Common myeloid progenitor, CD34-positive (primary cell): Measurements from ENCODE around the gene UBE2O. TPM values are rescaled to one million over a fixed set of nuclear protein-coding genes. Genes with fewer than 3 reads are reported as not detected.

ENCODE experiments used
- CTCF ChIA-PET: fragments of 350-600 bp; sonication (Branson Sonifier 250); formaldehyde crosslinking; loops from one replicate; lab custom pipeline; 2021; ENCODE audit warnings: antibody characterized with exemption; lab: Charles Lee
- POLR2A ChIA-PET: fragments of 350-600 bp; sonication (Branson Sonifier 250); formaldehyde crosslinking; loops from one replicate; lab custom pipeline; 2021; ENCODE audit warnings: antibody characterized with exemption; lab: Charles Lee
- DNase-seq, 3 donors: peaks; one replicate each; pipeline versions ENCODE4 v3.0.0 to v3.0.0-alpha.2; 2013
- H3K27ac ChIP-seq, 2 experiments: 1 replicate in 1 of 2; 2 replicates in 1 of 2; pipeline ENCODE4 v1.7.0; 2013; ENCODE audit warnings: inconsistent platforms in 2 of 2, low read length in 2 of 2, mild to moderate bottlenecking in 2 of 2, low read depth in 1 of 2, moderate library complexity in 1 of 2; ENCODE audit not compliant: severe bottlenecking in 2 of 2, insufficient read depth in 1 of 2, poor library complexity in 1 of 2
- H3K27me3 ChIP-seq, 5 experiments: replicated peaks in 2 of 5; 1 replicate in 3 of 5; 2 replicates in 2 of 5; pipeline versions ENCODE4 v1.6.1 to v1.7.0; 2013; ENCODE audit warnings: low read length in 4 of 5, mild to moderate bottlenecking in 2 of 5, moderate library complexity in 2 of 5, inconsistent platforms in 1 of 5; ENCODE audit not compliant: insufficient read depth in 5 of 5, control insufficient read depth in 4 of 5
- H3K36me3 ChIP-seq, 4 experiments: 1 replicate in 2 of 4; 2 replicates in 2 of 4; pipeline versions ENCODE4 v1.6.1 to v1.7.0; 2013; ENCODE audit warnings: low read length in 3 of 4, control low read depth in 1 of 4, mild to moderate bottlenecking in 1 of 4; ENCODE audit not compliant: control insufficient read depth in 4 of 4, insufficient read depth in 4 of 4
- H3K4me1 ChIP-seq, 4 experiments: 1 replicate in 3 of 4; 2 replicates in 1 of 4; pipeline versions ENCODE4 v1.6.1 to v1.7.1; 2013; ENCODE audit warnings: low read length in 3 of 4, mild to moderate bottlenecking in 3 of 4, control low read depth in 1 of 4, inconsistent platforms in 1 of 4, moderate library complexity in 1 of 4; ENCODE audit not compliant: control insufficient read depth in 4 of 4, insufficient read depth in 4 of 4; ENCODE audit errors: control extremely low read depth in 1 of 4
- H3K4me3 ChIP-seq, 7 experiments: 1 replicate in 4 of 7; 2 replicates in 3 of 7; pipeline versions ENCODE4 v1.5.1 to v1.7.0; 2013; ENCODE audit warnings: mild to moderate bottlenecking in 7 of 7, low read length in 6 of 7, moderate library complexity in 6 of 7, inconsistent platforms in 2 of 7, low read depth in 2 of 7, control low read depth in 1 of 7; ENCODE audit not compliant: insufficient read depth in 4 of 7, control insufficient read depth in 1 of 7; ENCODE audit errors: extremely low read depth in 1 of 7
- H3K9me3 ChIP-seq, 5 experiments: 1 replicate in 4 of 5; 2 replicates in 1 of 5; pipeline versions ENCODE4 v1.6.1 to v1.7.1; 2013; ENCODE audit warnings: low read length in 4 of 5, mild to moderate bottlenecking in 2 of 5, inconsistent platforms in 1 of 5, low read depth in 1 of 5, moderate library complexity in 1 of 5; ENCODE audit not compliant: control insufficient read depth in 4 of 5, insufficient read depth in 2 of 5; ENCODE audit errors: control extremely low read depth in 1 of 5
- WGBS: methylation state at CpG from one replicate; pipeline ENCODE4 v1.1.5; 2013; ENCODE audit not compliant: insufficient coverage; 5-methylcytosine and 5-hydroxymethylcytosine counted together
- polyA plus RNA-seq: library from polyadenylated mRNA; unstranded; fragments of 120-200 nt; gene quantifications from one replicate; pipeline ENCODE4 v1.2.1, GENCODE V29; 2013

The UBE2O gene
- 15.7 TPM for polyA plus RNA-seq

DNA sequence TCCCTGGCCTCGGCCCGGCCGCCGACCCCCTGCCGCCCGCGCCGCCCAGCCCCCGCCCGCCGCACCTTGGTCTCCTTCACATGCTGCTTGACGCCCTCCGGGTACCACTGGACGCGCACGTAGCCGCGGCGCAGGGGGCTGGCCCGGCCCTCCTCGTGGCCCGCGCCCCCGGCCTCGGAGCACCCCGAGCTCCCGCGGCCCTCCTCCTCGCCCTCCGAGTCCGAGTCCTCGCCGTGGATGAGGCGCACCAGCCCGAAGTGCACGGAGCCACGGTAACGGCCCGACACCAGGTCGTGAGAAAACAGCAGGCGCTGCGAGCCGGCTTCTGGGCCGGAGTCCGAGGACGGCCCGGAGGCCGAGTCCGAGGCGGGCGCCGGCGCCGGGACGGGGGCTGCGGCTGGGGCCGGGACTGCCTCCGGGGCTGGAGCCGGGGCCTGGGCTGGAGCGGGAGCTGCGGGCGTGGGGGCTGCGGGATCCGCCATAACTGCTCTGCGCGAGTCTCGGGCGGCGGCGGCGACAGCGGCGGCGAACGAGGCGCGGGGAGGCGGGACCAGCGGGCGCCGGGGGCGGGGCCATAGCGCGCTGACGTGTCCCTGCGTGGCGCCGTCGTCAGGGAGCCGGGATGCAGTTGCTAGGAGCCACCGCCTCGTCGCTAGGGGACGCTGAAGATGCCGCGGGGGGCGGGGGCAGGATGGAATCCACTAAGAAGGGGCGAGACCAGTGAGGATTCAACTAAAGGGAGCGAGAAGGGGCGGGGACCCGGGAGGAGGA lies at the start of gene UBE2O:
Gene UBE2O, minus strand, starts transcription at position 493 of the 771 bp plus-strand sequence. Its CDS starts 11 bp downstream, at position 482.
- Histone ChIP-seq H3K36me3 (no peaks in the 10 kb centered on the region), H3K9me3 (no peaks in the 10 kb centered on the region), H3K27ac (peak within 1 kb of the TSS in 1 of 2 experiments; percentile 66), H3K4me1 (peaks cover 0 to 18% (median 14%) of the 10 kb centered on the region in 4 experiments), H3K27me3 (no peaks in the 10 kb centered on the region), H3K4me3 (peak within 1 kb of the TSS; percentile 69 to 91 (median 82))
- ChIA-PET POLR2A (interaction anchor here (1.0 kb wide), 2 partner anchors 10 to 17 kb away, joined by 3 to 4 read pairs; no protein-coding TSS in a partner anchor), CTCF (interaction anchor here (0.8 to 35.3 kb wide), 12 partner anchors 14 to 87 kb away, joined by 3 to 787 read pairs (median 4); partner anchors contain the start of genes AANAT and RHBDF2)
- peak; percentile 92 to 94 (median 94) for DNase-seq
- WGBS: under 1% methylated on average over 92 of the region's 101 CpGs

GRCh38 chr17:76501827-76502307 lies 48.9 kb upstream of the UBE2O start:
- no peak overlapping the region for H3K27ac ChIP-seq
- POLR2A ChIA-PET: interaction anchor here (0.5 to 0.7 kb wide), 2 partner anchors 50 to 98 kb away, joined by 3 read pairs; no protein-coding TSS in a partner anchor
- 79% methylated on average over 7 of the region's 11 CpGs for WGBS

DNA sequence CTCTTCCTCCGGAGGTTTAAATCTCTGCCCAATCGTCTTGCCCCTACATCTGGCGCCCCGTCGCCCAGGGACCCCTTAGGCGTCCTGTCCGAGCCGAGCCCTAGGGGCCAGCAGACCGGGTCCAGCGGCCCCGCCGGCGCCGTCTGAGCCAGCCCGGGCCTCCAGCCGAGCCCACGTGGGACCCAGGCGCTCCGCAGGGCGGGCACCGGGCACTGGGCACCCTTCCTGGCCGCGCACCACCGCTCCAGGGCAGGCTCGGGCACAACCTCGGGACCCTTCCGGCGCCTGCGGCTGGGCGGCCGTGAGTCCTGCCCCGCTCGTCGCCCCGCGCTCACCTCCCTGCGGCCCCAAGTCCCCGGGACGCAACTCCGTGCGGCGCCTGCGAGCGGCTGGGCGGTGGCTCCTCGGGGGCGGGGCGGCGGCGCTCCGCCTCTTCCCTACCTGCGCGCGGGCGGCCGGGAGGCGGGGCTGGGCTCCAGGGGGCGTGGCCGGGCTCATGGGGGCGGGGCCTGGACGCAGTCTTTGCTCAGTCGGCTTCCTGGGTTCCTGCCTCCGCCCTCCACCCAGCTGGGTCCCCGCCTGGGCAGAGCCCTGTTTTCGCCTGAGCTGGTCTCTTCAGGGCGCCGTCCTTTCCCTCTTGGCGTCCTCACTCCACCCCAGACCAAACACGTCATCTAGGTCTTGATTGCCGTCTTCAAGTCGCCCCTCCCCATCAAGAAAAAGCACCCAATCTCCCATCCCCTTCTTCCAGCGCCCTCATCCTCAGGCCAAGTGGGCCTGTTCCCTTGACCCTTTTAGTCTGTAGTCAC lies 48.3 kb upstream of the UBE2O start, which contains the start of gene RHBDF2:
Gene RHBDF2, minus strand, starts transcription at position 406 of the 809 bp plus-strand sequence. CDS start 19,899 bp downstream, outside the sequence.
- no peaks in the 10 kb centered on the region for H3K36me3 ChIP-seq
- DNase-seq: peak; percentile 65 to 81 (median 77)
- no peaks in the 10 kb centered on the region for H3K9me3 ChIP-seq
- ChIA-PET CTCF (interaction anchor here (0.8 to 37.8 kb wide), 6 partner anchors 10 to 93 kb away, joined by 3 to 787 read pairs (median 4); partner anchors contain the start of genes AANAT and UBE2O), POLR2A (interaction anchor here (0.6 to 0.7 kb wide), 2 partner anchors 9 to 49 kb away, joined by 3 read pairs; no protein-coding TSS in a partner anchor)
- H3K4me3 ChIP-seq: peak within 1 kb of the TSS; percentile 65 to 88 (median 78)
- under 1% methylated on average over 68 of the region's 72 CpGs for WGBS
- H3K27me3 ChIP-seq: no peaks in the 10 kb centered on the region
- H3K4me1 ChIP-seq: peaks cover 0 to 57% (median 18%) of the 10 kb centered on the region in 4 experiments
- H3K27ac ChIP-seq: no peak within 1 kb of the TSS

More at GRCh38 chr17:76501827-76502307, 48.9 kb upstream of the UBE2O start:
- CTCF ChIA-PET: interaction anchor here (0.8 to 37.8 kb wide), 9 partner anchors 9 to 199 kb away, joined by 3 to 787 read pairs (median 3); partner anchors contain the start of genes AANAT and UBE2O
- peak overlapping the region; percentile 65 to 88 (median 78) for H3K4me3 ChIP-seq
- no peaks in the 10 kb centered on the region for H3K36me3 ChIP-seq
- DNase-seq: no peak
- H3K4me1 ChIP-seq: peaks cover 0 to 57% (median 20%) of the 10 kb centered on the region in 4 experiments
- H3K27me3 ChIP-seq: no peaks in the 10 kb centered on the region
- H3K9me3 ChIP-seq: no peaks in the 10 kb centered on the region

GRCh38 chr17:76500747-76501017 lies 47.7 kb upstream of the UBE2O start:
- POLR2A ChIA-PET: interaction anchor here (0.6 to 0.8 kb wide), 2 partner anchors 8 to 9 kb away, joined by 3 to 5 read pairs; no protein-coding TSS in a partner anchor
- Histone ChIP-seq H3K4me3 (peak overlapping the region; percentile 65 to 88 (median 73)), H3K27ac (no peak overlapping the region), H3K27me3 (no peaks in the 10 kb centered on the region), H3K4me1 (peaks cover 0 to 57% (median 18%) of the 10 kb centered on the region in 4 experiments), H3K9me3 (no peaks in the 10 kb centered on the region), H3K36me3 (no peaks in the 10 kb centered on the region)
- WGBS: 6% methylated on average over 10 of the region's 10 CpGs
- no peak for DNase-seq
- CTCF ChIA-PET: interaction anchor here (1.0 to 37.8 kb wide), 3 partner anchors 14 to 130 kb away, joined by 3 to 787 read pairs (median 3); partner anchors contain the start of genes AANAT and UBE2O

DNA sequence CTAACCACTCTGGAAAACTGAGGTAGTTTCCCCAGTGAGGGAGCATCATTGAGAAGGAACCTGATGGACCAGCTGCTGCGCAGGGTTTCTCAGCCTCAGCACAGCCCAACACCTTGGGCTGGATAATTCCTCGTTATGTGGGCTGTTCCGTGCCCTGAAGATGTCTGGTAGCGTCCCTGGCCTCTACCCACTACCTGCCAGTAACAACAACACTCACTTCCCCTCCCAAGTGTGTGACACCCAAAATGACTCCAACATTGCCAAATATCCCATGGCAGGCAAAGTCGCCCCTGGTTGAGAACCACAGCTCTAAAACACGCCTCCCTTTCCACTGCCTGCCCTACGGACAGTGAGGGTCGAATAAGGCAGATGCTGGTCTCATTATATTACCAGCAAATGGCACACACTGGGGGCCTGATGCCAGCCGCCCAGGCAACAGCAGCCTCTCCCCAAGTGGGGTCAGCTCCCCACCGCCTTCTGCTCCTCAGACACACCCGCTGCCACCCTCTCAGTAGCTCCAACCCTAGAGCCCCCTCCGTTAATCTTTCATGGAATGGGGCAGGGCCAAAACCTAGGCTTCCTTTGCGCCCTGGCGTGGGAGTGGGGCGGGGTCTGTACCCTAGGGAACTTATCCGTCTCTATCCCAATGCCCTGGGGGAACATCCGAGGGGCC lies 47.3 kb upstream of the UBE2O start:
- Histone ChIP-seq H3K4me1 (peaks cover 0 to 57% (median 18%) of the 10 kb centered on the region in 4 experiments), H3K27ac (no peak overlapping the region), H3K27me3 (no peaks in the 10 kb centered on the region), H3K9me3 (no peaks in the 10 kb centered on the region), H3K4me3 (peak overlapping the region in 6 of 7 experiments; percentile 69 to 88 (median 76)), H3K36me3 (no peaks in the 10 kb centered on the region)
- ChIA-PET CTCF (interaction anchor here (1.0 to 37.8 kb wide), 4 partner anchors 10 to 130 kb away, joined by 3 to 787 read pairs (median 4); partner anchors contain the start of genes AANAT and UBE2O), POLR2A (interaction anchor here (0.6 to 0.8 kb wide), 2 partner anchors 8 to 9 kb away, joined by 3 to 5 read pairs; no protein-coding TSS in a partner anchor)
- DNase-seq: peak in 1 of 3 donors; percentile 18
- WGBS: 78% methylated on average over 14 of the region's 17 CpGs

DNA sequence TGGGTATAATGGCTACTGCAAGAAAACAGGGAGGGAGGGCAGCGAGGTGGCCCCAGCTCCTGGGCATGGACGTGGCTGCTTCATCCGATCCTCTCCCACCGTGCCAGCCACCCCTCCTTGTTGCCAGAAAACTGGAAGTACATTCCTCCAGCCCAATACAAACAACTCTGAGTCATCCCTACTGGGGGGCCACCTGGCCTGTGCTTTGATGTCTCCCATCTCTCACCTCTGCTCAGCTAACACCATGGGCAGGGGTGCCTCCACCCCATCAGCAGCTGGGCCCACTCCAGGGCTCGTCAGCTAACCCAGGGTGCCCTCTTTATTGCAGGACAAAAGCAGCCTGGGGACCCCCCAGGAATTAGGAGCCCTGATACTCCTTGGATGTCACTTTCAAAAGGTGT lies 46.3 kb upstream of the UBE2O start:
- Histone ChIP-seq H3K4me3 (no peak overlapping the region), H3K4me1 (peaks cover 0 to 64% (median 22%) of the 10 kb centered on the region in 4 experiments)
- CTCF ChIA-PET: interaction anchor here (1.0 to 37.8 kb wide), 3 partner anchors 8 to 34 kb away, joined by 4 to 787 read pairs (median 5); partner anchors contain the start of genes AANAT and UBE2O

More for the DNA sequence above, 46.3 kb upstream of the UBE2O start:
- Histone ChIP-seq H3K36me3 (no peaks in the 10 kb centered on the region), H3K27ac (no peak overlapping the region), H3K9me3 (no peaks in the 10 kb centered on the region), H3K27me3 (no peaks in the 10 kb centered on the region)
- no peak for DNase-seq
- POLR2A ChIA-PET: no interaction called here
- 100% methylated on average over 1 of the region's 5 CpGs for WGBS
